GM21737 (cell line): ENCODE results near the gene DNAJC5.

ENCODE experiments used
- ATAC-seq: cut with Tn5 transposase; IDR thresholded peaks from one replicate; pipeline ENCODE4 v1.9.1; 2021; ENCODE audit warnings: mild to moderate bottlenecking, moderate library complexity; ENCODE audit not compliant: unreplicated experiment

DNAJC5 gene

GRCh38 chr20:63939061-63939935 is 44.4 kb downstream of the DNAJC5 start:
- no peak for ATAC-seq

- no peak for ATAC-seq
Observed at GRCh38 chr20:63940071-63940471, 45.1 kb downstream of the DNAJC5 start.

GRCh38 chr20:63940472-63941266 is 45.7 kb downstream of the DNAJC5 start:
- ATAC-seq: no peak

GRCh38 chr20:63941282-63942081 is 46.6 kb downstream of the DNAJC5 start:
- peak; percentile 48 for ATAC-seq

GRCh38 chr20:63942250-63942951 is 47.5 kb downstream of the DNAJC5 start:
- ATAC-seq: no peak

GRCh38 chr20:63942969-63943807 is 48.3 kb downstream of the DNAJC5 start:
- ATAC-seq: no peak

- ATAC-seq: no peak
Observed at GRCh38 chr20:63943808-63944077, 48.8 kb downstream of the DNAJC5 start.

GRCh38 chr20:63944078-63944941 is 49.4 kb downstream of the DNAJC5 start:
- no peak for ATAC-seq

GRCh38 chr20:63945031-63945658 is 50.2 kb downstream of the DNAJC5 start:
- no peak for ATAC-seq

GRCh38 chr20:63945921-63946920 is 51.3 kb downstream of the DNAJC5 start:
- ATAC-seq: no peak

GRCh38 chr20:63946986-63947637 is 52.2 kb downstream of the DNAJC5 start:
- ATAC-seq: no peak

GRCh38 chr20:63947638-63948456 is 52.9 kb downstream of the DNAJC5 start:
- no peak for ATAC-seq

- no peak for ATAC-seq
Observed at GRCh38 chr20:63950701-63951397, 55.9 kb downstream of the DNAJC5 start.

GRCh38 chr20:63951398-63952209 is 56.7 kb downstream of the DNAJC5 start:
- no peak for ATAC-seq

- no peak for ATAC-seq
Observed at GRCh38 chr20:63952210-63952535, 57.2 kb downstream of the DNAJC5 start.
